Karpas-422 (cell line): ENCODE results near the gene PIP4K2B. TPM values are rescaled to one million over a fixed set of nuclear protein-coding genes. Genes with fewer than 3 reads are reported as not detected.

Experiments
- DNase-seq: peaks from one replicate; pipeline ENCODE4 v3.0.0-alpha.2; 2015
- H2AFZ ChIP-seq: fragments of 200-600 bp; sonication (generic); 2 replicates; pipeline ENCODE4 v1.6.1; 2014; ENCODE audit warnings: antibody characterized with exemption, low read length, mixed read lengths
- H3K27ac ChIP-seq: fragments of 200-600 bp; sonication (generic); 2 replicates; pipeline ENCODE4 v1.5.1; 2014; ENCODE audit warnings: mild to moderate bottlenecking, low read length, moderate library complexity
- H3K27me3 ChIP-seq: fragments of 200-600 bp; sonication (generic); 2 replicates; pipeline ENCODE4 v1.6.1; 2014; ENCODE audit warnings: low read length, mixed read lengths
- H3K36me3 ChIP-seq: fragments of 200-600 bp; sonication (generic); 2 replicates; pipeline ENCODE4 v1.6.1; 2014; ENCODE audit warnings: low read length, mixed read lengths; ENCODE audit not compliant: insufficient read depth
- H3K4me1 ChIP-seq: fragments of 200-600 bp; sonication (generic); 2 replicates; pipeline ENCODE4 v1.6.1; 2014; ENCODE audit warnings: mild to moderate bottlenecking, low read length, mixed read lengths
- H3K4me2 ChIP-seq: fragments of 200-600 bp; sonication (generic); 2 replicates; pipeline ENCODE4 v1.6.1; 2014; ENCODE audit warnings: low read length, low read depth, mild to moderate bottlenecking; ENCODE audit not compliant: poor library complexity, severe bottlenecking
- H3K4me3 ChIP-seq: fragments of 200-600 bp; sonication (generic); 2 replicates; pipeline ENCODE4 v1.5.1; 2014; ENCODE audit warnings: mild to moderate bottlenecking, antibody characterized with exemption, low read length, mixed read lengths
- H3K79me2 ChIP-seq: fragments of 200-600 bp; sonication (generic); 2 replicates; pipeline ENCODE4 v1.6.1; 2014; ENCODE audit warnings: mild to moderate bottlenecking, low read length, mixed read lengths
- H3K9ac ChIP-seq: fragments of 200-600 bp; sonication (generic); 2 replicates; pipeline ENCODE4 v1.6.0; 2014; ENCODE audit warnings: low read length
- H3K9me2 ChIP-seq: fragments of 200-600 bp; sonication (generic), shearing (Covaris generic); replicated peaks from 2 replicates; pipeline ENCODE4 v1.6.0; 2014; ENCODE audit warnings: mild to moderate bottlenecking, low read length, moderate library complexity; ENCODE audit not compliant: insufficient read depth
- H3K9me3 ChIP-seq: fragments of 300-700, 200-600 bp; sonication (generic); 2 replicates; pipeline ENCODE4 v1.6.1; 2014; ENCODE audit warnings: low read length, mixed read lengths
- H4K20me1 ChIP-seq: fragments of 200-600 bp; sonication (generic); 2 replicates; pipeline ENCODE4 v1.6.1; 2014; ENCODE audit warnings: mild to moderate bottlenecking, antibody characterized with exemption, low read length, low read depth; ENCODE audit not compliant: insufficient read depth
- total RNA-seq: library from RNA; depleted of rRNA; stranded (reverse); fragments of >200 nt; shearing (Covaris generic); gene quantifications from 2 replicates; pipeline ENCODE4 v1.2.3, GENCODE V29; 2014; ENCODE audit warnings: low replicate concordance

PIP4K2B gene
- total RNA-seq, 1 experiment from 2014 or later, result 32.0 TPM

GRCh38 chr17:38733282-38733981 lies 65.9 kb downstream of the PIP4K2B start:
- no peak overlapping the region for H3K4me3 ChIP-seq
- 0 out of 2 replicates have a peak, but pooled peaks cover 6% of the 10 kb centered on the region for H4K20me1 ChIP-seq
- H3K9me2 ChIP-seq, result no peaks in the 10 kb centered on the region
- H2AFZ ChIP-seq, result no peak overlapping the region
- no peak overlapping the region for H3K27ac ChIP-seq
- H3K4me2 ChIP-seq, result no peak overlapping the region
- no peaks in the 10 kb centered on the region for H3K9me3 ChIP-seq
- peaks cover 28% of the 10 kb centered on the region for H3K4me1 ChIP-seq
- no peak for DNase-seq
- no peak overlapping the region for H3K9ac ChIP-seq
- no peaks in the 10 kb centered on the region for H3K27me3 ChIP-seq
- peaks cover 15% of the 10 kb centered on the region for H3K79me2 ChIP-seq
- no peaks in the 10 kb centered on the region for H3K36me3 ChIP-seq

DNA sequence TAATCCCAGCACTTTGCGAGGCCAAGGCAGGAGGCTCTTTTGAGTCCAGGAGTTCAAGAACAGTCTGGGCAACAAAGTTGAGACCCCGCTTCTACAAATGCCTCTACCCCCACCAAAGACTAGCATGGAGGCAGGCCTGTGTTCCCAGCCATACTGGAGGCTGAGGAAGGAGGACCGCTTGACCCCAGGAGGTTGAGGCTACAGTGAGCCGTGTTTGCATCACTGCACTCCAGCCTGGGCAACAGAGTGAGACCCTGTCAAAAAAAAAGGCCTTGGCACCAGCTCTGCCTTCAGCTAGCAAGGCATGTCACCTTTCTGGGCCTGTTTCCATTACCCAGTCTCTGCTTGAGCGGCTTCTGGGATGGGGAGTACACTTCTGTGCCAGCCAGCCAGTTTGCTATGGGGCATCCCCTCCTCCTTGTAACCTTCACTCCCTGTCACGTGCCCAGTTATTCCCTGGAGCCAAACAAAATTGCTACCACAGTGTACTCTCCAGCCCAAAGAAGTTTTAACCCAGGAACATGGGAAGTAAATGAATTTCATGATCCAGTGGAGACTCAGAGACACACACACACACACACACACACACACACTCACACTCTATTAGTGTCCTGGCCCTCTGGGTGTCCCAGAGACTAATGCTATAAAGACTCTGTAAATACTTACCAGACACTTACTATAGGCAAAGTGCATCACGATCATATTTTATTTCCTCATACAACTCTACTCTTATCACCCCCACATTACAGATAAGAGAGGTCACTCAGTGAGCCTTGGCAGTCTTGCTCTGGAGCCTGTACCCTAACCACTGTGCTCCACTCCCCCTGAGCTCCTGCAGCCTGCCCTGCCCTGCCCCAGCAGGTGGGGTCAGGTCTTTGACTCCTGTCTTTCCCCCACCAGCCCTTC lies 66.7 kb downstream of the PIP4K2B start:
- Histone ChIP-seq H3K27me3 (no peaks in the 10 kb centered on the region), H3K4me2 (no peak overlapping the region), H3K27ac (no peak overlapping the region), H3K36me3 (no peaks in the 10 kb centered on the region), H2AFZ (no peak overlapping the region), H3K9me2 (no peaks in the 10 kb centered on the region), H3K4me3 (no peak overlapping the region), H3K9ac (peak overlapping the region; percentile 85; the same call in 1 of the 2 replicates), H3K9me3 (no peaks in the 10 kb centered on the region), H3K79me2 (peaks cover 15% of the 10 kb centered on the region), H3K4me1 (peaks cover 36% of the 10 kb centered on the region), H4K20me1 (0 out of 2 replicates have a peak, but pooled peaks cover 6% of the 10 kb centered on the region)
- no peak for DNase-seq

GRCh38 chr17:38731526-38732294 lies 67.6 kb downstream of the PIP4K2B start:
- H3K9ac ChIP-seq, result peak overlapping the region; percentile 85

GRCh38 chr17:38730526-38731379 lies 68.6 kb downstream of the PIP4K2B start:
- Histone ChIP-seq H3K9me3 (no peaks in the 10 kb centered on the region), H3K9me2 (no peaks in the 10 kb centered on the region), H3K4me3 (peak overlapping the region; percentile 86), H3K9ac (peak overlapping the region; percentile 85), H3K4me1 (peaks cover 36% of the 10 kb centered on the region), H4K20me1 (0 out of 2 replicates have a peak, but pooled peaks cover 6% of the 10 kb centered on the region), H3K27me3 (no peaks in the 10 kb centered on the region), H3K4me2 (peak overlapping the region; percentile 82), H2AFZ (peak overlapping the region; percentile 62; the same call in 1 of the 2 replicates), H3K36me3 (no peaks in the 10 kb centered on the region), H3K79me2 (peaks cover 15% of the 10 kb centered on the region), H3K27ac (peak overlapping the region; percentile 69)
- DNase-seq, result peak; percentile 74

More at GRCh38 chr17:38731526-38732294, 67.6 kb downstream of the PIP4K2B start:
- Histone ChIP-seq H3K27ac (no peak overlapping the region), H3K4me1 (peaks cover 36% of the 10 kb centered on the region), H4K20me1 (0 out of 2 replicates have a peak, but pooled peaks cover 6% of the 10 kb centered on the region), H2AFZ (no peak overlapping the region), H3K36me3 (no peaks in the 10 kb centered on the region), H3K4me2 (peak overlapping the region; percentile 82), H3K4me3 (peak overlapping the region; percentile 86), H3K9me3 (no peaks in the 10 kb centered on the region), H3K9me2 (no peaks in the 10 kb centered on the region), H3K27me3 (no peaks in the 10 kb centered on the region), H3K79me2 (peaks cover 15% of the 10 kb centered on the region)
- DNase-seq, result no peak

- DNase-seq, result peak; percentile 97
- Histone ChIP-seq H3K79me2 (peaks cover 15% of the 10 kb centered on the region), H3K36me3 (no peaks in the 10 kb centered on the region), H3K4me1 (peaks cover 36% of the 10 kb centered on the region), H3K4me3 (peak within 1 kb of the TSS; percentile 86), H3K9me2 (no peaks in the 10 kb centered on the region), H3K9me3 (no peaks in the 10 kb centered on the region), H2AFZ (peak within 1 kb of the TSS; percentile 62; the same call in 1 of the 2 replicates), H4K20me1 (0 out of 2 replicates have a peak, but pooled peaks cover 6% of the 10 kb centered on the region), H3K4me2 (peak within 1 kb of the TSS; percentile 82), H3K9ac (peak within 1 kb of the TSS; percentile 85), H3K27me3 (no peaks in the 10 kb centered on the region), H3K27ac (peak within 1 kb of the TSS; percentile 69)
These were observed 69.3 kb downstream of the PIP4K2B start, which contains the start of gene CISD3 for GRCh38 chr17:38729886-38730525. CISD3 (plus strand) TSS chr17:38730341; CDS start chr17:38730359, 18 bp downstream.

DNA sequence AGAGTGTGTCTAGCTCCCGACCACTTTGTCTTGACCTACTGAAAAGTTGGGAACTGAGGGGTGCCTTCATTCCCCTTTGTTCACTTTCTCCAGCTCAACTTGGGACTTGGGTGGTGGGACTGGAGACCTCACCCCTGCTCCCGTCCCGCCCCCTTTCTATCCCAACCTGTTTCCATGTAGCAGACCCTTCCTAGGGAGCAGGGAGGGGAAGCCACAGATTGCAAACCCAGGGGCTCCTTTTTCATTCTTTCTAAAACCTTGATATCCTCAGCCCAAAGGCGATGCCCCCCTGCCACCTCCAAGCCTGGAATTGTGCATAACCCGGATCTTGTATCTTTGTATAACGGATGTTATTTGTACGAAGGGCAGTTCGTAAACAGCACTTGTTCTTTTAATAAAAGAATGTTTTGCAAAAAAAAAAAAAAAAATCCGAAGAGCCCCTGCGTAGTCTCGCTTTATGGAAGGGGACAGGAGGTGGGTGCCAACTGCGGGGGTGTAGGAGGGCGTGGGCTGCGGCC lies 69.9 kb downstream of the PIP4K2B start:
- H3K9ac ChIP-seq, result peak overlapping the region; percentile 84
- no peak for DNase-seq
- H3K9me2 ChIP-seq, result no peaks in the 10 kb centered on the region
- H3K36me3 ChIP-seq, result no peaks in the 10 kb centered on the region
- peaks cover 36% of the 10 kb centered on the region for H3K4me1 ChIP-seq
- H3K27ac ChIP-seq, result peak overlapping the region; percentile 23; the same call in 1 of the 2 replicates
- H2AFZ ChIP-seq, result no peak overlapping the region
- no peaks in the 10 kb centered on the region for H3K27me3 ChIP-seq
- H3K9me3 ChIP-seq, result no peaks in the 10 kb centered on the region
- peak overlapping the region; percentile 69 for H3K4me3 ChIP-seq
- H3K4me2 ChIP-seq, result peak overlapping the region; percentile 78
- 0 out of 2 replicates have a peak, but pooled peaks cover 3% of the 10 kb centered on the region for H4K20me1 ChIP-seq
- H3K79me2 ChIP-seq, result peaks cover 15% of the 10 kb centered on the region
